SKM-1 (cell line): Measurements from ENCODE around the gene SHISAL1.

Source experiments
- DNase-seq: peaks from one replicate; lab custom pipeline; 2025; ENCODE audit not compliant: unreplicated experiment; lab: John Stamatoyannopoulos, UW

SHISAL1 gene

DNA sequence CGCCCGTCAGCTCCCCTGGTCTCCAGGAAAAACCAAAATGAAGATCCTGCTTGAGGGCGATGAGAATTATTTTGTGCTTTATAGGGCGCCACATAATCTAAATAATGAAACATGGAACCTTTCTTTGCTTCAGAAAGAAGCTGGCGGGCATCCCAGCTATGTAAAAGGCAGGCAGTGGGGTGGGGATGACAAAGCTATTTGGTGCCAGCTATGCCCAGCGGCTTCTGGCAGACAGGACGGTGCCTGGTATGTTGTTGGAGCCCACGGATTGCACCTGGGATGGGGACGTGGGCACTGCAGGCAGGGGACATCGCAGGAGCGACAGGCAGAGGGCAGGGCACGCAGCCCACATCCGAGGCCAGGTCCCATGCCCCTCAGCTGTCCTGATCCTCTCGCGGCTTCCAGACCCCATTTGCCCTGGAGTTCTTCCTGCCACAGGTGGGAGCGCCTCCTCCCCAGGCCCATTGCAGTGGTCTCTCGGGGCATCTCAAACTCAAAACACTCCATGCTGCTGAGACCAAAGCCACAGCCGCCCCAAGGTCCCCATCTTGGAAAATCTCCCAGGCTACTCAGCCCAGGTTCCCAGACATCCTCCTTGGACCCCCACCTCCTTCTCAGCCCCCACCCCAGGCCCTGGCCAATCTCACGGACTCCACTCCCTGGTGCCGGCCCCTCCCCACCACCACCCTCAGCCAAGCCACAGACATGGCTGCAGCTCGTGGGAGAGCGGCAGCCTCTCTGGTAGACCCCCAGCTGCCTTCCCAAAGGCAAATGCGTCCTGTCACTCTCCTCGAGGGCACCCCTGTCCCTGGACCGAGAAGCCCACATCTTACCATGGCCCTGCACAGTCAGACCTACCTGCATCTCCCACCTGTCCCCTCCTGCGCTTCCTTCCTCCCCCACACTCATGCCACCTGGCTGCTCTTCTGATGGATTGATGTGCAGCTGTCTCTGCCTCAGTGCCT, 45.7 kb downstream of the SHISAL1 start:
- no peak for DNase-seq

DNA sequence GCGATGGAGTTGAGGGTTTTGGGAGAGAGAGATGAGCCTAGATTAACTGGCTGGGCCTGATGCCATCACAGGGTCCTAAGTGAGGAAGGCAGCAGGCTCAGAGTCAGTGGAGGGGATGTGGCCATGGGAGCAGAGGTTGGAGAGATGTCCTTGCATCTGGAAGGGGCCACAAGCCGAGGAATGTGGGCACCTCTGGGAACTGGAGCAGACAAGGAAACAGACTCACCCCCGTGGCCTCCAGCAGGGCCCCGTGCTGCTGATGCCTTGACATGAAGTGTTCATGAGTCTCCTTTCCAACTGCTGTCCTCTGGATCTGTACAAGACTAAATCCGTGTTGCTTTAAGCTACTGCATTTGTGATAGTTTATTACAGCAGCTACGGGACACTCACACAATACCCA, 49.2 kb downstream of the SHISAL1 start:
- no peak for DNase-seq

GRCh38 chr22:44261861-44262595, 50.7 kb downstream of the SHISAL1 start:
- no peak for DNase-seq

- no peak for DNase-seq
Measured at GRCh38 chr22:44261164-44261860, 51.4 kb downstream of the SHISAL1 start.

- DNase-seq: no peak
Measured at GRCh38 chr22:44260216-44261035, 52.3 kb downstream of the SHISAL1 start.

- no peak for DNase-seq
Measured at GRCh38 chr22:44259366-44260215, 53.2 kb downstream of the SHISAL1 start.

GRCh38 chr22:44256556-44257485, 55.9 kb downstream of the SHISAL1 start:
- DNase-seq: no peak

- no peak for DNase-seq
Measured at GRCh38 chr22:44256085-44256484, 56.7 kb downstream of the SHISAL1 start.

- no peak for DNase-seq
Measured at GRCh38 chr22:44254811-44255210, 57.9 kb downstream of the SHISAL1 start.

GRCh38 chr22:44249376-44250147, 63.2 kb downstream of the SHISAL1 start:
- no peak for DNase-seq

GRCh38 chr22:44248926-44249325, 63.8 kb downstream of the SHISAL1 start:
- DNase-seq: no peak

DNA sequence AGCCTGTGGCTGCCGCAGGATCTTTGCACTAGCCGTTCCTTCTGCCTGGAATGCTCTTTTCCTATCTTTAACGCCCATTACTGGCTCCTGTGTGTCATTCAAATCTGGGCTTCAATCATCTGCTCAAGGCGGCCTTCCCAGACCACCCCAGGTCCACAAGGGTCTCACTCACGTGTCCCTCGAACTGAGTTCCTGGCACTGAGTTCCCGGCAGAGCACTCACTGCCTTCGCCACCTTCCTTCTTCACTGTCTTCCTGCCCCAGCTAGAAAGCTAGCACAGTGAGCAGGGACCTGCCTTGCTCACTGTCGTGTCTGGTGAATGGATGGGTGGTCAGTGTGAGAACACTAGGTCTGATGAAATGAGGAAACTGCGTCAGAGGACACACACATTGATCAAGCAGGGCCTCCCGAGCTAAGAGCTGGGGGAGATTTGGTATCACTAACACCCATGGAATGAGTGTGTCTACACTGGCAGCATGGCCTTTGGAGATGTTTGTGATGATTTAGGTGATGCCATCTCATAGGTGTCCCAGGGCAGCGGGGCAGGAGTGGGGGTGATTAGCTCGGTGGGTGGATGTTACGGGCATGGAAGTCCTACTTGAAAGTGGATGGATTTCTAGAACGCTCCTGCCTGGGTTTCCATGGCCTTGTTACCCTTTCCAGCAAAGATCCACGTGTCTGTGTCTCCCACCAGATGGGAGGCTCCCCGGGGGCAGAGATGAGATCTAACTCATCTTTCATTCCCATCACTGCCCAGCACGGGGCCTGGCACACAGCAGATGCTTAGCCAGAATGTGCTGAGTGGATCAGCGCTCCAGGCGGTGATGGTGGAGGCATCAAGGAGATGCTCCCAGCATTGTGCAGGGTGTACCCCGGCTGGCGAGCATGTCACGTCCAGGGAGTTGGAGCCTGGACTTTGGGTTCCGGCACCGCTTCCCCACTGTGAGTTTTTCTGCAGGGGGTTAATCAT, 64.5 kb downstream of the SHISAL1 start:
- no peak for DNase-seq

- no peak for DNase-seq
Measured at GRCh38 chr22:44247346-44247745, 65.4 kb downstream of the SHISAL1 start.

- no peak for DNase-seq
Measured at GRCh38 chr22:44246615-44247326, 66.0 kb downstream of the SHISAL1 start.

GRCh38 chr22:44245867-44246266, 66.9 kb downstream of the SHISAL1 start:
- no peak for DNase-seq

DNA sequence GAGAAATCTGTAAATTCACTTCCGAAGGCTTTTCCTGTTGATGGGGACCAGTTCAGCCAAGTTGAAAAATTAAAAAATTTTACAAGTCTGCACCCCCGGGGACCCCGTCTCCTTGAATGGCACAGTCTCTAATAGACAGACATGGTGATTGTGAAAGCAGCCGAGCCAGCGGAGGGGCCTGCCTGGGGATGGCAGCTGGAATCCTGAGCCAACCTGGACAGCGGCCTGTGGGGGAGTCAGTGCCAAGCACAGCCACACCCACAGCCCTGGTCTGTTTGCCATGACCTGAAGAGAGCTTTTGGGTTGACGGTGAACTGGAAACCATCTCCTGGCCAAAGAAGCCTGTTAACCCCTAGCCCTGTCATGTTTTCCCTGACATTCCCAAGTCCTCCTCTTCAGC, 67.3 kb downstream of the SHISAL1 start:
- no peak for DNase-seq
